ENCODE results near the gene PLBD1. TPM values are rescaled to one million over a fixed set of nuclear protein-coding genes. Genes with fewer than 3 reads are reported as not detected.

The PLBD1 gene
- total and polyA plus RNA-seq, 4 donors: 1.4 to 7.5 (median 4.2) TPM

DNA sequence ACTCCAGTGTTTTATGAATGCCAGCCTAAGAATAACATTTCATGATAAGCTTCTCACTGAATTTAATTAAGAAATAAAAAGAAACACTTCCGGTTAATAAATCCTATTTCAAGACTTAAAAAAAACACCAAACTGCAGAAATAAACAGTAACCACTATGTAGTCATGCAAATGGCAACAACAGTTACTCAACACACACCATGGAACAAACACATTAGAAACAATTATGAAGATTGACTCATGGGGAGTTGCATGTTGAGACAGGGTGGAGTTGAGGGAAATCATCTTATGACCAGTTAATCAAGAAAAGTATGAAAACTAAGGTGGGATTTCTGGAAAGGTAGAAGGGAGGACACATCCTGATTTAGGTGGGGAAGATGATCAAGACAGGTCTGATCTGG lies 52.7 kb downstream of the PLBD1 start:
- WGBS: 91% methylated on average over 1 of the region's 1 CpG
- Histone ChIP-seq H3K27ac (ENCODE audit: low read depth in 1 of 2, low read length in 2 of 2) (no peak overlapping the region), H3K9ac (ENCODE audit: low read depth in 1 of 2, low read length in 2 of 2) (no peak overlapping the region), H3K27me3 (ENCODE audit: control insufficient read depth in 4 of 4, insufficient read depth in 4 of 4, low read length in 3 of 4) (no peaks in the 10 kb centered on the region), H3K36me3 (ENCODE audit: control insufficient read depth in 4 of 4, insufficient read depth in 3 of 4, low read depth in 1 of 4, low read length in 3 of 4) (peaks cover 0 to 2% (median 0%) of the 10 kb centered on the region in 4 donors), H3K4me3 (ENCODE audit: low read depth in 1 of 3, low read length in 3 of 3) (no peak overlapping the region), H3K4me1 (ENCODE audit: control insufficient read depth in 4 of 4, insufficient read depth in 4 of 4, low read length in 3 of 4) (no peaks in the 10 kb centered on the region), H3K9me3 (ENCODE audit: control insufficient read depth in 4 of 4, low read length in 3 of 4) (no peaks in the 10 kb centered on the region)
- no peak for DNase-seq (ENCODE audit: low spot score)
- TF ChIP-seq JUND (IDR thresholded peaks at IDR 0.05) (no peak), RXRA (IDR thresholded peaks at IDR 0.05) (no peak), GABPA (IDR thresholded peaks at IDR 0.05 in 1 of 2, conservative IDR thresholded peaks at IDR 0.05 in 1 of 2) (no peak), SP1 (IDR thresholded peaks at IDR 0.05) (no peak), HNF4G (IDR thresholded peaks at IDR 0.05) (no peak)
- TF ChIP-seq, protein P1, sequence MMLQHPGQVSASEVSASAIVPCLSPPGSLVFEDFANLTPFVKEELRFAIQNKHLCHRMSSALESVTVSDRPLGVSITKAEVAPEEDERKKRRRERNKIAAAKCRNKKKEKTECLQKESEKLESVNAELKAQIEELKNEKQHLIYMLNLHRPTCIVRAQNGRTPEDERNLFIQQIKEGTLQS (IDR thresholded peaks at IDR 0.05): no peak

DNA sequence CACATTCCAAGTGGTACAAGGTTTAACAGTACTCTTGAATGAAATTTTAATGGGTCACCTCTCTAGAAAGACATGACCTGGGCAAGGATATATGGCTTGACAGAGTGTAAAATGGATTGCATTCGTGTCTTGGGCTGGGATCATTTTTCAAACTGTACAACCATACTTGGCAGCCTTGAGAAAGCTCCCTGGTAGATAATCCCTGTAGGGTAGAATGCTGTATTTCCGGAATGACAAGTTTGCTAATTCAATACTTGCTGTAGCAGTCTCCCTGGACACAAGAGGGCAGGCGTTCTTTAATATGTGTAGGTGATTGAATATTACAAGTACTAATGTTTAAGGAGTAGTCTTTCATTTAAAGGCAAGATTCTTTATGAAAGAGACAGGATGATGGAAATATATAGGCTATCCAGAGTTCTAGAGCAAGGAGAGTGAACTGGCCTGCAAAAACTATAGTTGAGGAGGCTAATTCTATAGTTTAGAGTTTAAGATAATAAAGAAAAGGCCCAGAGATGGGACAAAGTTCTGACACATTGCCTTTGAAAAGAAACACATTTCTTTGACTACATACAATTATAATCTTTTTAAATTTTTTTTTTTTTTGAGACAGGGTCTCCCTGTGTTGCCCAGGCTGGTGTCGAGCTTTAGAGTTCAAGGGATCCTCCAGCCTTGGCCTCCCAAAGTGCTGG lies 53.4 kb downstream of the PLBD1 start:
- DNase-seq (ENCODE audit: low spot score): no peak
- TF ChIP-seq YY1 (IDR thresholded peaks at IDR 0.05): no peak
- TF ChIP-seq, protein P2, sequence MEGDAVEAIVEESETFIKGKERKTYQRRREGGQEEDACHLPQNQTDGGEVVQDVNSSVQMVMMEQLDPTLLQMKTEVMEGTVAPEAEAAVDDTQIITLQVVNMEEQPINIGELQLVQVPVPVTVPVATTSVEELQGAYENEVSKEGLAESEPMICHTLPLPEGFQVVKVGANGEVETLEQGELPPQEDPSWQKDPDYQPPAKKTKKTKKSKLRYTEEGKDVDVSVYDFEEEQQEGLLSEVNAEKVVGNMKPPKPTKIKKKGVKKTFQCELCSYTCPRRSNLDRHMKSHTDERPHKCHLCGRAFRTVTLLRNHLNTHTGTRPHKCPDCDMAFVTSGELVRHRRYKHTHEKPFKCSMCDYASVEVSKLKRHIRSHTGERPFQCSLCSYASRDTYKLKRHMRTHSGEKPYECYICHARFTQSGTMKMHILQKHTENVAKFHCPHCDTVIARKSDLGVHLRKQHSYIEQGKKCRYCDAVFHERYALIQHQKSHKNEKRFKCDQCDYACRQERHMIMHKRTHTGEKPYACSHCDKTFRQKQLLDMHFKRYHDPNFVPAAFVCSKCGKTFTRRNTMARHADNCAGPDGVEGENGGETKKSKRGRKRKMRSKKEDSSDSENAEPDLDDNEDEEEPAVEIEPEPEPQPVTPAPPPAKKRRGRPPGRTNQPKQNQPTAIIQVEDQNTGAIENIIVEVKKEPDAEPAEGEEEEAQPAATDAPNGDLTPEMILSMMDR (IDR thresholded peaks at IDR 0.05; ENCODE audit: low read depth, low read length, missing input control): peak; percentile 54
- TF ChIP-seq, protein P3, sequence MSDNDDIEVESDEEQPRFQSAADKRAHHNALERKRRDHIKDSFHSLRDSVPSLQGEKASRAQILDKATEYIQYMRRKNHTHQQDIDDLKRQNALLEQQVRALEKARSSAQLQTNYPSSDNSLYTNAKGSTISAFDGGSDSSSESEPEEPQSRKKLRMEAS (IDR thresholded peaks at IDR 0.05): no peak
- peak; percentile 60 to 71 for TF ChIP-seq RAD21 (IDR thresholded peaks at IDR 0.05)
- no peak for TF ChIP-seq GABPA (IDR thresholded peaks at IDR 0.05 in 1 of 2, conservative IDR thresholded peaks at IDR 0.05 in 1 of 2)
- peaks cover 0 to 2% (median 0%) of the 10 kb centered on the region in 4 donors for H3K36me3 ChIP-seq (ENCODE audit: control insufficient read depth in 4 of 4, insufficient read depth in 3 of 4, low read depth in 1 of 4, low read length in 3 of 4)
- no peaks in the 10 kb centered on the region for H3K27me3 ChIP-seq (ENCODE audit: control insufficient read depth in 4 of 4, insufficient read depth in 4 of 4, low read length in 3 of 4)
- no peaks in the 10 kb centered on the region for H3K9me3 ChIP-seq (ENCODE audit: control insufficient read depth in 4 of 4, low read length in 3 of 4)
- no peak overlapping the region for H3K9ac ChIP-seq (ENCODE audit: low read depth in 1 of 2, low read length in 2 of 2)
- H3K4me3 ChIP-seq (ENCODE audit: low read depth in 1 of 3, low read length in 3 of 3): no peak overlapping the region
- no peak overlapping the region for H3K27ac ChIP-seq (ENCODE audit: low read depth in 1 of 2, low read length in 2 of 2)
- H3K4me1 ChIP-seq (ENCODE audit: control insufficient read depth in 4 of 4, insufficient read depth in 4 of 4, low read length in 3 of 4): no peaks in the 10 kb centered on the region
- WGBS: 54% methylated on average over 4 of the region's 4 CpGs

DNA sequence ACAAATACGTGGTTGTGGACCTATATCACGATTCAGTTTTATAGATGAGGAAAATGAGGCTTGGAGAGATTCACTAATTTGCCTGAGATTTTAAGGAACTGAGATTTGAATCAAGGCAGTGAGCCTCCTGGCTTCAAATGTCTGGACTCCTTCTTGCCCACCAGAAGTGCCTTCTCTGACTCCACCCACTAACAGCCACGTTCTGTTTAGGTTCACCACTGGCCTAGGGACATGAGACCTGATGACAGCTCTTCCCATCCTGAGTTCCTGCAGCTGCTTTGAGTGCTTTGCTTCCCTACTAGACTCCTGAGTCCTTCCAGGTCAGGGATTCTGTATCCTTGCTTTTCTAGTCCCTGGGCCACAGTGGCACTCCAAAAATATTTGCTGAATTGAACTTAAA lies 57.1 kb downstream of the PLBD1 start:
- no peaks in the 10 kb centered on the region for H3K9me3 ChIP-seq (ENCODE audit: control insufficient read depth in 4 of 4, low read length in 3 of 4)
- no peak overlapping the region for H3K27ac ChIP-seq (ENCODE audit: low read depth in 1 of 2, low read length in 2 of 2)
- TF ChIP-seq TAF1 (conservative IDR thresholded peaks at IDR 0.05) (no peak), SP1 (IDR thresholded peaks at IDR 0.05) (no peak), FOXA2 (IDR thresholded peaks at IDR 0.05) (no peak), GABPA (IDR thresholded peaks at IDR 0.05 in 1 of 2, conservative IDR thresholded peaks at IDR 0.05 in 1 of 2) (no peak), HNF4G (IDR thresholded peaks at IDR 0.05) (no peak)
- TF ChIP-seq, protein P3 (IDR thresholded peaks at IDR 0.05): no peak
- H3K4me1 ChIP-seq (ENCODE audit: control insufficient read depth in 4 of 4, insufficient read depth in 4 of 4, low read length in 3 of 4): no peaks in the 10 kb centered on the region
- no peaks in the 10 kb centered on the region for H3K27me3 ChIP-seq (ENCODE audit: control insufficient read depth in 4 of 4, insufficient read depth in 4 of 4, low read length in 3 of 4)
- no peak for DNase-seq (ENCODE audit: low spot score)
- no peak overlapping the region for H3K9ac ChIP-seq (ENCODE audit: low read depth in 1 of 2, low read length in 2 of 2)
- 69% methylated on average over 3 of the region's 3 CpGs for WGBS
- no peak overlapping the region for H3K4me3 ChIP-seq (ENCODE audit: low read depth in 1 of 3, low read length in 3 of 3)
- H3K36me3 ChIP-seq (ENCODE audit: control insufficient read depth in 4 of 4, insufficient read depth in 3 of 4, low read depth in 1 of 4, low read length in 3 of 4): peaks cover 0 to 6% (median 0%) of the 10 kb centered on the region in 4 donors
